ENCODE results near the gene COL4A1. TPM values are rescaled to one million over a fixed set of nuclear protein-coding genes. Genes with fewer than 3 reads are reported as not detected.

COL4A1 gene
- total RNA-seq, 1 experiment from 2014 or later: 4.8 TPM

GRCh38 chr13:110284779-110285484, 22.0 kb downstream of the COL4A1 start:
- Mint-ChIP-seq H3K9me3 (ENCODE audit: unreplicated experiment) (no peaks in the 10 kb centered on the region), H3K36me3 (ENCODE audit: insufficient read depth, unreplicated experiment) (no peaks in the 10 kb centered on the region), H3K4me1 (ENCODE audit: low read depth, unreplicated experiment) (no peaks in the 10 kb centered on the region), H3K27me3 (ENCODE audit: insufficient read depth, unreplicated experiment) (no peaks in the 10 kb centered on the region), H3K27ac (ENCODE audit: unreplicated experiment) (no peak overlapping the region), H3K4me3 (ENCODE audit: unreplicated experiment) (no peak overlapping the region)
- CTCF ChIA-PET: interaction anchor here (0.5 to 0.6 kb wide), 2 partner anchors 1230 to 1324 kb away, joined by 3 read pairs; no protein-coding TSS in a partner anchor
- Histone ChIP-seq H3K9me3 (no peaks in the 10 kb centered on the region), H3K27me3 (replicated peaks; ENCODE audit: control insufficient read depth, insufficient read depth, low read length) (no peaks in the 10 kb centered on the region), H3K4me3 (ENCODE audit: low read depth, low read length) (no peak overlapping the region), H3K36me3 (ENCODE audit: control insufficient read depth, insufficient read depth, low read length) (no peaks in the 10 kb centered on the region), H3K4me1 (no peaks in the 10 kb centered on the region; the same call in 1 of the 2 replicates)
- POLR2A ChIA-PET: no interaction called here
- no TSS peak for BruUV-seq (replicated peaks)
- TF ChIP-seq, protein P1, sequence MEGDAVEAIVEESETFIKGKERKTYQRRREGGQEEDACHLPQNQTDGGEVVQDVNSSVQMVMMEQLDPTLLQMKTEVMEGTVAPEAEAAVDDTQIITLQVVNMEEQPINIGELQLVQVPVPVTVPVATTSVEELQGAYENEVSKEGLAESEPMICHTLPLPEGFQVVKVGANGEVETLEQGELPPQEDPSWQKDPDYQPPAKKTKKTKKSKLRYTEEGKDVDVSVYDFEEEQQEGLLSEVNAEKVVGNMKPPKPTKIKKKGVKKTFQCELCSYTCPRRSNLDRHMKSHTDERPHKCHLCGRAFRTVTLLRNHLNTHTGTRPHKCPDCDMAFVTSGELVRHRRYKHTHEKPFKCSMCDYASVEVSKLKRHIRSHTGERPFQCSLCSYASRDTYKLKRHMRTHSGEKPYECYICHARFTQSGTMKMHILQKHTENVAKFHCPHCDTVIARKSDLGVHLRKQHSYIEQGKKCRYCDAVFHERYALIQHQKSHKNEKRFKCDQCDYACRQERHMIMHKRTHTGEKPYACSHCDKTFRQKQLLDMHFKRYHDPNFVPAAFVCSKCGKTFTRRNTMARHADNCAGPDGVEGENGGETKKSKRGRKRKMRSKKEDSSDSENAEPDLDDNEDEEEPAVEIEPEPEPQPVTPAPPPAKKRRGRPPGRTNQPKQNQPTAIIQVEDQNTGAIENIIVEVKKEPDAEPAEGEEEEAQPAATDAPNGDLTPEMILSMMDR (IDR thresholded peaks at IDR 0.05; ENCODE audit: insufficient read depth in 1 of 2, low read depth in 1 of 2, low read length in 1 of 2, severe bottlenecking in 1 of 2, unreplicated experiment in 1 of 2): no peak
- no peak for DNase-seq
- intact Hi-C loops (cut with micrococcal nuclease; ENCODE audit: unreplicated experiment): no loop called here

DNA sequence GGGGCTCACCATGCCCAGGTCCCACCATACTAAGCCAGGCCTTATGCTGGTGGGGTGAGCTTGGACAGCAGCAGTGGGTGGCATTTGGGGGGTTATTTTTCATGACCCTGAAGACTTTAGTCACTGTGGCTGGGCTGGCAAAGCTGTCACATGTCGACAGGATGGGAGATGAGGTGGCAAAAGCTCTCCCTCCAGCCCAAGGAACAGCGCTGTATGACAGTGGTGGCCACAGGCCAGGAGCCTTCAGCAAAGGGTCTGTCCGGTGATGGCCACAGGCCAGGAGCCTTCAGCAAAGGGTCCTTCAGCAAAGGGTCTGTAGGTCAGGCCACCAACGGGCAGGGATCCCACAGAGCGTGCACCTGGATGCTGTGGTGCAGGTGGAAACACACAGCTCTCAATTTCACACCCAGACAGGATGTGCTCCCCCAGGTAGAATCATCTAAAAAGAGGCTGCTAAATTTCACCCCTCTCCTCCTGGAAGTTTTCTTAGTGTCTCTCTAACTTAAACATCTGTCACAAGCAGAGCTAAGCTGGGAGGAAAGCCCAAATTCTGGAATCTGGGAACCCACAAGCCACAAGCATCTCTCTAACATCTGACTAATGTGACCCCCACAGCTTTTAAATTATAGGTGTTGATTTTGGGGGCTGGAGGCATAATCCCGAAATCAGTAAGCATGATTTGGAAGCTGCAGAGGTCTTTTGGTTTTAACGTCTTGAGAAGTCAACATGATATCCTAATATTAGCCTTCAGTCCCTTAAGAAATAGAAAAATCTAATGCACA, 23.0 kb downstream of the COL4A1 start:
- intact Hi-C loops (cut with micrococcal nuclease; ENCODE audit: unreplicated experiment): no loop called here
- ChIA-PET POLR2A (no interaction called here), CTCF (interaction anchor here (0.6 kb wide), 1 partner anchor 1323 kb away, joined by 3 read pairs; no protein-coding TSS in a partner anchor)
- Histone ChIP-seq H3K4me1 (no peaks in the 10 kb centered on the region), H3K4me3 (ENCODE audit: low read depth, low read length) (no peak overlapping the region), H3K36me3 (ENCODE audit: control insufficient read depth, insufficient read depth, low read length) (no peaks in the 10 kb centered on the region), H3K27me3 (replicated peaks; ENCODE audit: control insufficient read depth, insufficient read depth, low read length) (no peaks in the 10 kb centered on the region), H3K9me3 (no peaks in the 10 kb centered on the region)
- Mint-ChIP-seq H3K4me3 (ENCODE audit: unreplicated experiment) (no peak overlapping the region), H3K36me3 (ENCODE audit: insufficient read depth, unreplicated experiment) (no peaks in the 10 kb centered on the region), H3K27ac (ENCODE audit: unreplicated experiment) (no peak overlapping the region), H3K27me3 (ENCODE audit: insufficient read depth, unreplicated experiment) (no peaks in the 10 kb centered on the region), H3K9me3 (ENCODE audit: unreplicated experiment) (no peaks in the 10 kb centered on the region), H3K4me1 (ENCODE audit: low read depth, unreplicated experiment) (peaks cover 3% of the 10 kb centered on the region)
- TF ChIP-seq, protein P1 (IDR thresholded peaks at IDR 0.05; ENCODE audit: insufficient read depth in 1 of 2, low read depth in 1 of 2, low read length in 1 of 2, severe bottlenecking in 1 of 2, unreplicated experiment in 1 of 2): no peak
- no peak for DNase-seq
- no TSS peak for BruUV-seq (replicated peaks)

GRCh38 chr13:110282316-110282841, 24.6 kb downstream of the COL4A1 start:
- ChIA-PET POLR2A (no interaction called here), CTCF (no interaction called here)
- Histone ChIP-seq H3K4me1 (peaks cover 14% of the 10 kb centered on the region), H3K9me3 (no peaks in the 10 kb centered on the region), H3K27me3 (replicated peaks; ENCODE audit: control insufficient read depth, insufficient read depth, low read length) (no peaks in the 10 kb centered on the region), H3K36me3 (ENCODE audit: control insufficient read depth, insufficient read depth, low read length) (no peaks in the 10 kb centered on the region), H3K4me3 (ENCODE audit: low read depth, low read length) (no peak overlapping the region)
- H3K36me3 Mint-ChIP-seq (ENCODE audit: insufficient read depth, unreplicated experiment): no peaks in the 10 kb centered on the region
- H3K27me3 Mint-ChIP-seq (ENCODE audit: insufficient read depth, unreplicated experiment): no peaks in the 10 kb centered on the region
- no peak overlapping the region for H3K4me3 Mint-ChIP-seq (ENCODE audit: unreplicated experiment)
- intact Hi-C loops (cut with micrococcal nuclease; ENCODE audit: unreplicated experiment): no loop called here
- H3K4me1 Mint-ChIP-seq (ENCODE audit: low read depth, unreplicated experiment): peaks cover 18% of the 10 kb centered on the region
- TF ChIP-seq, protein P1 (IDR thresholded peaks at IDR 0.05; ENCODE audit: insufficient read depth in 1 of 2, low read depth in 1 of 2, low read length in 1 of 2, severe bottlenecking in 1 of 2, unreplicated experiment in 1 of 2): no peak
- BruUV-seq (replicated peaks): no TSS peak
- no peak overlapping the region for H3K27ac Mint-ChIP-seq (ENCODE audit: unreplicated experiment)
- H3K9me3 Mint-ChIP-seq (ENCODE audit: unreplicated experiment): no peaks in the 10 kb centered on the region
- no peak for DNase-seq
